Amygdala (tissue), 56 donors: ENCODE results near the gene NIPA2.

Experiments used
- DNase-seq, 56 donors: peaks; one replicate each; lab custom pipeline; 2025; lab: John Stamatoyannopoulos, UW

Gene NIPA2

GRCh38 chr15:22893881-22894280 is 55.4 kb downstream of the NIPA2 start:
- no peak for DNase-seq

- DNase-seq: no peak
Observed at GRCh38 chr15:22895465-22896190, 57.2 kb downstream of the NIPA2 start.

GRCh38 chr15:22902046-22902445 is 63.6 kb downstream of the NIPA2 start:
- DNase-seq: no peak

- no peak for DNase-seq
Observed at GRCh38 chr15:22902578-22902977, 64.1 kb downstream of the NIPA2 start.

- no peak for DNase-seq
Observed at GRCh38 chr15:22902981-22903380, 64.5 kb downstream of the NIPA2 start.

- DNase-seq: no peak
Observed at GRCh38 chr15:22903427-22903826, 65.0 kb downstream of the NIPA2 start.

GRCh38 chr15:22903961-22904534 is 65.6 kb downstream of the NIPA2 start:
- DNase-seq: no peak

GRCh38 chr15:22904736-22905135 is 66.3 kb downstream of the NIPA2 start:
- peak in 2 of 56 donors; percentile 6 to 17 for DNase-seq

- no peak for DNase-seq
Observed at GRCh38 chr15:22907161-22907950, 68.9 kb downstream of the NIPA2 start.

GRCh38 chr15:22908830-22909229 is 70.4 kb downstream of the NIPA2 start:
- no peak for DNase-seq

GRCh38 chr15:22911306-22911705 is 72.8 kb downstream of the NIPA2 start:
- DNase-seq: no peak

- no peak for DNase-seq
Observed at GRCh38 chr15:22912256-22912655, 73.8 kb downstream of the NIPA2 start.

- DNase-seq: no peak
Observed at GRCh38 chr15:22913646-22914380, 75.3 kb downstream of the NIPA2 start.

GRCh38 chr15:22915866-22916515 is 77.5 kb downstream of the NIPA2 start:
- DNase-seq: no peak

- no peak for DNase-seq
Observed at GRCh38 chr15:22916606-22917350, 78.3 kb downstream of the NIPA2 start.

GRCh38 chr15:22917556-22917955 is 79.1 kb downstream of the NIPA2 start:
- no peak for DNase-seq
